HepG2 (cell line): ENCODE results near the gene PAIP2. TPM values are rescaled to one million over a fixed set of nuclear protein-coding genes. Genes with fewer than 3 reads are reported as not detected.
A peak's percentile ranks its signal among the peaks of the same experiment; 100 is the strongest.

Source experiments
- ATM ChIP-seq: fragments of 450-650 bp; IDR thresholded peaks from 2 replicates; pipeline ENCODE4 v1.7.1; 2017; ENCODE audit warnings: mild to moderate bottlenecking, borderline replicate concordance
- DR1 ChIP-seq: sonication (generic); formaldehyde crosslinking; IDR thresholded peaks from 2 replicates; pipeline ENCODE4 v1.8.0; 2021; ENCODE audit warnings: mild to moderate bottlenecking, missing genetic modification reagents, inconsistent platforms
- E2F1 ChIP-seq: sonication (generic); formaldehyde crosslinking; IDR thresholded peaks from 2 replicates; pipeline ENCODE4 v1.5.0; 2020; ENCODE audit warnings: missing genetic modification reagents
- FOXO4 ChIP-seq: sonication (generic); formaldehyde crosslinking; conservative IDR thresholded peaks from 2 replicates; pipeline ENCODE4 v1.8.1; 2023; ENCODE audit warnings: missing genetic modification reagents
- HDAC1 ChIP-seq: sonication (generic); formaldehyde crosslinking; IDR thresholded peaks from 2 replicates; pipeline ENCODE4 v1.5.1; 2020; ENCODE audit warnings: mild to moderate bottlenecking, missing genetic modification reagents
- HDAC2 ChIP-seq: sonication (generic); formaldehyde crosslinking; IDR thresholded peaks from 2 replicates; pipeline ENCODE4 v1.4.0; 2020; ENCODE audit warnings: missing genetic modification reagents
- HIVEP1 ChIP-seq: sonication (generic); formaldehyde crosslinking; IDR thresholded peaks from 2 replicates; pipeline ENCODE4 v1.4.0; 2020; ENCODE audit warnings: mild to moderate bottlenecking, missing genetic modification reagents
- IRF1 ChIP-seq: sonication (generic); formaldehyde crosslinking; IDR thresholded peaks from 2 replicates; pipeline ENCODE4 v1.4.0; 2020; ENCODE audit warnings: low read depth, mild to moderate bottlenecking, missing genetic modification reagents
- JDP2 ChIP-seq: sonication (generic); formaldehyde crosslinking; IDR thresholded peaks from 2 replicates; pipeline ENCODE4 v1.8.1; 2022; ENCODE audit warnings: missing genetic modification reagents, borderline replicate concordance
- MBNL3 ChIP-seq: fragments of 250-450 bp; sonication (Bioruptor Pico); conservative IDR thresholded peaks from 2 replicates; pipeline ENCODE4 v1.8.0; 2022; ENCODE audit warnings: mild to moderate bottlenecking, inconsistent platforms
- MLX ChIP-seq: IDR thresholded peaks from 2 replicates; pipeline ENCODE4 v1.6.1; 2016
- MXD1 ChIP-seq: sonication (generic); formaldehyde crosslinking; IDR thresholded peaks from 2 replicates; pipeline ENCODE4 v1.4.0; 2020; ENCODE audit warnings: mild to moderate bottlenecking, missing genetic modification reagents
- PHF20 ChIP-seq: sonication (generic); formaldehyde crosslinking; IDR thresholded peaks from 2 replicates; pipeline ENCODE4 v1.5.0; 2020; ENCODE audit warnings: mild to moderate bottlenecking, missing genetic modification reagents
- PHF5A ChIP-seq: IDR thresholded peaks from one replicate; pipeline ENCODE4 v1.6.1; 2018; ENCODE audit warnings: low read depth, missing genetic modification reagents; ENCODE audit not compliant: unreplicated experiment
- RORA ChIP-seq: sonication (generic); formaldehyde crosslinking; IDR thresholded peaks from 2 replicates; pipeline ENCODE4 v1.5.0; 2020; ENCODE audit warnings: mild to moderate bottlenecking, missing genetic modification reagents, moderate library complexity
- SALL2 ChIP-seq: sonication (generic); formaldehyde crosslinking; IDR thresholded peaks from 2 replicates; pipeline ENCODE4 v1.8.1; 2023; ENCODE audit warnings: mild to moderate bottlenecking, missing genetic modification reagents, inconsistent platforms
- SYNCRIP ChIP-seq: fragments of 200-400 bp; formaldehyde crosslinking; IDR thresholded peaks from 2 replicates; pipeline ENCODE4 v1.6.1; 2018; ENCODE audit warnings: mild to moderate bottlenecking, low read depth, low read length; ENCODE audit not compliant: insufficient read depth
- TCF12 ChIP-seq, 2 experiments: fragments of 450-650 bp in 1 of 2; sonication (generic) in 1 of 2; formaldehyde crosslinking in 1 of 2; IDR thresholded peaks; 2 replicates each; pipeline versions ENCODE4 v1.6.1 to v1.8.0; 2017 to 2022; ENCODE audit warnings: antibody characterized with exemption in 1 of 2, mild to moderate bottlenecking in 1 of 2, missing genetic modification reagents in 1 of 2, moderate library complexity in 1 of 2
- TFAP4 ChIP-seq: sonication (generic); IDR thresholded peaks from 2 replicates; pipeline ENCODE4 v1.6.1; 2016; ENCODE audit warnings: low read depth, borderline replicate concordance
- ZBTB3 ChIP-seq: sonication (generic); formaldehyde crosslinking; IDR thresholded peaks from 2 replicates; pipeline ENCODE4 v1.4.0; 2020; ENCODE audit warnings: low read depth, mild to moderate bottlenecking, moderate library complexity, missing genetic modification reagents, borderline replicate concordance
- ZNF282 ChIP-seq: fragments of 450-650 bp; IDR thresholded peaks from 2 replicates; pipeline ENCODE4 v1.6.1; 2018; ENCODE audit not compliant: partially characterized antibody
- ZNF33B ChIP-seq: sonication (generic); formaldehyde crosslinking; IDR thresholded peaks from 2 replicates; pipeline ENCODE4 v1.5.1; 2020; ENCODE audit warnings: mild to moderate bottlenecking, missing genetic modification reagents
- ZNF597 ChIP-seq: sonication (generic); formaldehyde crosslinking; IDR thresholded peaks from 2 replicates; pipeline ENCODE4 v1.5.0; 2020; ENCODE audit warnings: missing genetic modification reagents
- ZNF766 ChIP-seq: sonication (generic); formaldehyde crosslinking; IDR thresholded peaks from 2 replicates; pipeline ENCODE4 v1.5.0; 2020; ENCODE audit warnings: missing genetic modification reagents, borderline replicate concordance
- polyA plus RNA-seq, 8 experiments: library from polyadenylated mRNA; depleted of rRNA in 3 of 8; stranded (reverse) in 7 of 8; unstranded in 1 of 8; fragments of >200 nt; fragmentation: Illumina TruSeq in 4 of 8; extraction: Trizol in 4 of 8; gene quantifications; 2 replicates each; pipeline versions ENCODE4 v1.2.1 to v1.2.3, GENCODE V29; 2011 to 2016; ENCODE audit warnings: low read depth in 4 of 8, missing spikeins in 1 of 8, mixed read lengths in 1 of 8; ENCODE audit not compliant: insufficient read depth in 1 of 8
- total RNA-seq, 5 experiments: library from RNA; depleted of rRNA; stranded (reverse); fragments of >200 nt; fragmentation: Illumina TruSeq; extraction: Trizol; gene quantifications; 2 replicates each; pipeline ENCODE4 v1.2.3, GENCODE V29; 2016; ENCODE audit warnings: low read depth in 1 of 5

PAIP2 gene
- total and polyA plus RNA-seq, 2 of the 13 experiments (the other 11 are each of a cell fraction or from before 2014, with no cell fraction given) = 61.5 to 76.3 TPM

GRCh38 chr5:139388198-139388821, 46.7 kb downstream of the PAIP2 start (continued):
- 0 out of 2 replicates have a peak, but pooled peaks have one; percentile 71 for TF ChIP-seq FOXO4 (CRISPR knock-in tag)
- TF ChIP-seq HDAC1 (CRISPR knock-in tag) = peak; percentile 66
- TF ChIP-seq ZBTB3 (CRISPR knock-in tag) = no peak
- TF ChIP-seq SYNCRIP = no peak
- no peak for TF ChIP-seq ZNF766
- TF ChIP-seq PHF5A (CRISPR knock-in tag) = no peak
- TF ChIP-seq MBNL3 (CRISPR knock-in tag) = no peak
- no peak for TF ChIP-seq E2F1 (CRISPR knock-in tag)
- TF ChIP-seq HDAC2 (CRISPR knock-in tag) = peak; percentile 65; the same call in 1 of the 2 replicates
- TF ChIP-seq ZNF282 = no peak
- TF ChIP-seq TCF12 (IDR thresholded peaks at IDR 0.05) = no peak
- no peak for TF ChIP-seq TCF12 (CRISPR knock-in tag; IDR thresholded peaks at IDR 0.05)
- TF ChIP-seq JDP2 (CRISPR knock-in tag) = no peak
- TF ChIP-seq RORA (CRISPR knock-in tag) = no peak
- TF ChIP-seq ZNF33B = no peak
- TF ChIP-seq SALL2 = no peak
- no peak for TF ChIP-seq IRF1 (CRISPR knock-in tag)
- TF ChIP-seq ATM = no peak
- no peak; the same call in 1 of the 2 replicates for TF ChIP-seq HIVEP1
- TF ChIP-seq MXD1 (CRISPR knock-in tag) = no peak
- TF ChIP-seq PHF20 (CRISPR knock-in tag) = no peak
- no peak for TF ChIP-seq ZNF597 (CRISPR knock-in tag)
- TF ChIP-seq DR1 = no peak
- TF ChIP-seq TFAP4 = peak; percentile 43; the same call in 1 of the 2 replicates
- TF ChIP-seq MLX (CRISPR knock-in tag) = no peak
